Suprapubic skin (tissue), 3 donors: ENCODE measurements around the gene FOXJ3.

Source experiments
- POLR2A ChIP-seq, 2 donors: fragments of 450-650 bp; IDR thresholded peaks; one replicate each; pipeline ENCODE4 v1.6.1; 2017; ENCODE audit warnings: antibody characterized with exemption in 2 of 2, mild to moderate bottlenecking in 2 of 2, moderate library complexity in 2 of 2
- TF ChIP-seq, protein P1 (sequence below), 2 donors: fragments of 200-600 bp in 1 of 2; fragments of 450-650 bp in 1 of 2; sonication (generic) in 1 of 2; IDR thresholded peaks; one replicate each; pipeline ENCODE4 v1.5.1; 2016 to 2019; ENCODE audit warnings: antibody characterized with exemption in 2 of 2, mild to moderate bottlenecking in 1 of 2, moderate library complexity in 1 of 2

DNA sequence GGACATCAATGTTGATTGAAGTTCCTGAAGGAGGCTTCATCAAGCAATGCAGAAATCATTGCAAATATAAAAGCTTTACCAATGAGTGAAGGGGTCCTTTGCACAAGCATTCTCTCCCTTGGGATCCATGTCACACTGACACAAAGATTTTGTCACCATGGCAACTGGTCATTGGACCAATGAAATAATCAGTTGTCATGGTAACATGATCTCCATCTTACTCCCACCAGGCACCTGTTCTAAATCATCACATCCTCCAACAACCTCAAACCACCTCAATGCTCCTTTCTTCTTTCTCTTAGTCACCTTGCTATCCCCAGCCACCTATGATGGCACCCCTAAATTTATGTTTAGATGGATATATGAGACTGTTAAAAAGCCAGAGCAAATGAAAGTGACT is 13.5 kb upstream of the FOXJ3 start:
- TF ChIP-seq POLR2A (IDR thresholded peaks at IDR 0.05), result no peak
- TF ChIP-seq, protein P1, sequence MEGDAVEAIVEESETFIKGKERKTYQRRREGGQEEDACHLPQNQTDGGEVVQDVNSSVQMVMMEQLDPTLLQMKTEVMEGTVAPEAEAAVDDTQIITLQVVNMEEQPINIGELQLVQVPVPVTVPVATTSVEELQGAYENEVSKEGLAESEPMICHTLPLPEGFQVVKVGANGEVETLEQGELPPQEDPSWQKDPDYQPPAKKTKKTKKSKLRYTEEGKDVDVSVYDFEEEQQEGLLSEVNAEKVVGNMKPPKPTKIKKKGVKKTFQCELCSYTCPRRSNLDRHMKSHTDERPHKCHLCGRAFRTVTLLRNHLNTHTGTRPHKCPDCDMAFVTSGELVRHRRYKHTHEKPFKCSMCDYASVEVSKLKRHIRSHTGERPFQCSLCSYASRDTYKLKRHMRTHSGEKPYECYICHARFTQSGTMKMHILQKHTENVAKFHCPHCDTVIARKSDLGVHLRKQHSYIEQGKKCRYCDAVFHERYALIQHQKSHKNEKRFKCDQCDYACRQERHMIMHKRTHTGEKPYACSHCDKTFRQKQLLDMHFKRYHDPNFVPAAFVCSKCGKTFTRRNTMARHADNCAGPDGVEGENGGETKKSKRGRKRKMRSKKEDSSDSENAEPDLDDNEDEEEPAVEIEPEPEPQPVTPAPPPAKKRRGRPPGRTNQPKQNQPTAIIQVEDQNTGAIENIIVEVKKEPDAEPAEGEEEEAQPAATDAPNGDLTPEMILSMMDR (IDR thresholded peaks at IDR 0.05), result no peak
